Right atrium auricular region (tissue), 2 donors: ENCODE results near the gene CDCP1. TPM values are rescaled to one million over a fixed set of nuclear protein-coding genes. Genes with fewer than 3 reads are reported as not detected.

ENCODE experiments used
- DNase-seq: peaks from one replicate; pipeline ENCODE4 v3.0.0-alpha.2; 2019; ENCODE audit warnings: low spot score
- H3K27ac ChIP-seq, 2 donors: fragments of 200-600 bp; sonication (generic); 1 replicate in 1 of 2; 2 replicates in 1 of 2; pipeline ENCODE4 v1.5.1; 2016 to 2019
- H3K27me3 ChIP-seq, 2 donors: fragments of 200-600 bp; sonication (generic); one replicate each; pipeline versions ENCODE4 v1.5.1 to v1.6.0; 2017 to 2019
- H3K36me3 ChIP-seq: fragments of 200-600 bp; sonication (generic); one replicate; pipeline ENCODE4 v1.5.1; 2016
- H3K4me1 ChIP-seq, 2 donors: fragments of 200-600 bp; sonication (generic); one replicate each; pipeline versions ENCODE4 v1.5.1 to v1.6.0; 2017 to 2019
- H3K4me3 ChIP-seq, 2 donors: fragments of 200-600 bp; sonication (generic); 1 replicate in 1 of 2; 2 replicates in 1 of 2; pipeline ENCODE4 v1.5.1; 2017 to 2019; ENCODE audit warnings: mild to moderate bottlenecking in 1 of 2, moderate library complexity in 1 of 2
- H3K9me3 ChIP-seq, 2 donors: fragments of 200-600 bp; sonication (generic); one replicate each; pipeline ENCODE4 v1.5.1; 2019
- total RNA-seq, 2 donors: library from RNA; depleted of rRNA; stranded (reverse); fragments of >200 nt; gene quantifications; one replicate each; pipeline ENCODE4 v1.1.0, GENCODE V29; 2016
- TF ChIP-seq, protein P1 (sequence below), 2 donors: fragments of 200-600 bp; sonication (generic); IDR thresholded peaks; one replicate each; pipeline ENCODE4 v1.5.1; 2019; ENCODE audit warnings: antibody characterized with exemption in 2 of 2

The CDCP1 gene
- total RNA-seq, 2 donors from 2014 or later, result 0.48 to 2.8 TPM

DNA sequence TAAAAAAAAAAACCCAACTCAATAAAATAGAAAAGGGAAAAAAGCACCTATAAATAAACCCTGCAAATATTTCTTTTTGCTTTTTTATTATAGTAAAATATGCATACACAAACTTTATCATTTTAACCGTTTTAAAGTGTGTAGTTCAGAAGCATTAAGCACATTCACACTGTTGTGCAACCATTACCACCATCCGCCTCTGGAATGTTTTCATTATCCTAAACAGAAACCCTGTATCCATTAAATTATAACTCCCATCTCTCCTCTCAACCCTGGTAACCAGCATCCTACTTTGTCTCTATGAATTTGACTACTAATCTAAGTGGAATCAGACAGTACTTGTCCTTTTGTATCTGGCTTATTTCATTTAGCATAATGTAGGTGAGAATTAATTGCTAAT lies 15.0 kb downstream of the CDCP1 start:
- Histone ChIP-seq H3K9me3 (no peaks in the 10 kb centered on the region), H3K4me1 (no peaks in the 10 kb centered on the region), H3K27me3 (no peaks in the 10 kb centered on the region), H3K36me3 (no peaks in the 10 kb centered on the region), H3K27ac (no peak overlapping the region), H3K4me3 (no peak overlapping the region)
- TF ChIP-seq, protein P1, sequence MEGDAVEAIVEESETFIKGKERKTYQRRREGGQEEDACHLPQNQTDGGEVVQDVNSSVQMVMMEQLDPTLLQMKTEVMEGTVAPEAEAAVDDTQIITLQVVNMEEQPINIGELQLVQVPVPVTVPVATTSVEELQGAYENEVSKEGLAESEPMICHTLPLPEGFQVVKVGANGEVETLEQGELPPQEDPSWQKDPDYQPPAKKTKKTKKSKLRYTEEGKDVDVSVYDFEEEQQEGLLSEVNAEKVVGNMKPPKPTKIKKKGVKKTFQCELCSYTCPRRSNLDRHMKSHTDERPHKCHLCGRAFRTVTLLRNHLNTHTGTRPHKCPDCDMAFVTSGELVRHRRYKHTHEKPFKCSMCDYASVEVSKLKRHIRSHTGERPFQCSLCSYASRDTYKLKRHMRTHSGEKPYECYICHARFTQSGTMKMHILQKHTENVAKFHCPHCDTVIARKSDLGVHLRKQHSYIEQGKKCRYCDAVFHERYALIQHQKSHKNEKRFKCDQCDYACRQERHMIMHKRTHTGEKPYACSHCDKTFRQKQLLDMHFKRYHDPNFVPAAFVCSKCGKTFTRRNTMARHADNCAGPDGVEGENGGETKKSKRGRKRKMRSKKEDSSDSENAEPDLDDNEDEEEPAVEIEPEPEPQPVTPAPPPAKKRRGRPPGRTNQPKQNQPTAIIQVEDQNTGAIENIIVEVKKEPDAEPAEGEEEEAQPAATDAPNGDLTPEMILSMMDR (IDR thresholded peaks at IDR 0.05), result no peak
- DNase-seq, result no peak

DNA sequence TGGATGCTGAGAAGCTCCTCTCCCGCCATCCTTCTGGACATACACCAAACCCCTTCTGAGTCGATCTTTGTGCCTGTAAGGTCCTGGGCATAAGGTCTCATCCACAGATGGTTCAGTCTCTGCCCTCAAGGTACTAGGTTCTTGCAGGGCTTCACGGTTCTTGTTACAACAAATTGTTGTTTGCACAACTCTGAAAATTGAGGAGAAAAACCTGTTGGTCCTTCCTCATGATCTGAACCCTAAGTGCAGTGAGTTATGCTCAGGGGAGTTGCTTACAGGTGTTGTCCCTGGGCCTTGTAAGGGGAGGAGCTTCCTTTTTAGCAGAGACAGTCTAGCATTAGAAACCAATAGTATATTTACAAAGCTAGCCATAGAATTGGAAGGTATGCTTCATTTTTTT lies 15.7 kb downstream of the CDCP1 start:
- H3K27ac ChIP-seq, result no peak overlapping the region
- H3K4me3 ChIP-seq, result no peak overlapping the region
- no peaks in the 10 kb centered on the region for H3K36me3 ChIP-seq
- H3K27me3 ChIP-seq, result no peaks in the 10 kb centered on the region
- TF ChIP-seq, protein P1 (IDR thresholded peaks at IDR 0.05), result no peak
- peaks cover 0 to 3% of the 10 kb centered on the region in 2 donors for H3K4me1 ChIP-seq
- no peak for DNase-seq
- no peaks in the 10 kb centered on the region for H3K9me3 ChIP-seq

DNA sequence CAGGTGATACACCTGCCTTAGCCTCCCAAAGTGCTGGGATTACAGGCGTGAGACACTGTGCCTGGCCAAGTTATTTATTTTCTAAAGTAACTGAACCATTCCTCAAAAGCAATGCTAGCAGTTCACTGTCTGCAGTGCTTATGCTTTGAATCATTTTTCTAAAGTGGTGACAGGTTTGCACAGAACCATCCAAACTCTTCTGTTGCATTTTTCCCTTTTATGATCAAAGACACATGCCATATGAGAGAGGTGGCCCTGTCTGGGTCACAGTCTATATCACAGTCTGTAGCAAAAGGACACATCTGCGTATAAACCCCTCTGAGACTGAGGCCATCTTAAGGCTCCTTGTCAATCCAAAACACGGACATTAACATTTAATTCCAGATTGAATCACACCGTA lies 17.2 kb downstream of the CDCP1 start:
- H3K27ac ChIP-seq, result no peak overlapping the region
- H3K27me3 ChIP-seq, result no peaks in the 10 kb centered on the region
- H3K9me3 ChIP-seq, result no peaks in the 10 kb centered on the region
- H3K36me3 ChIP-seq, result no peaks in the 10 kb centered on the region
- TF ChIP-seq, protein P1 (IDR thresholded peaks at IDR 0.05), result no peak
- no peak for DNase-seq
- no peak overlapping the region for H3K4me3 ChIP-seq
- H3K4me1 ChIP-seq, result peaks cover 0 to 7% of the 10 kb centered on the region in 2 donors

DNA sequence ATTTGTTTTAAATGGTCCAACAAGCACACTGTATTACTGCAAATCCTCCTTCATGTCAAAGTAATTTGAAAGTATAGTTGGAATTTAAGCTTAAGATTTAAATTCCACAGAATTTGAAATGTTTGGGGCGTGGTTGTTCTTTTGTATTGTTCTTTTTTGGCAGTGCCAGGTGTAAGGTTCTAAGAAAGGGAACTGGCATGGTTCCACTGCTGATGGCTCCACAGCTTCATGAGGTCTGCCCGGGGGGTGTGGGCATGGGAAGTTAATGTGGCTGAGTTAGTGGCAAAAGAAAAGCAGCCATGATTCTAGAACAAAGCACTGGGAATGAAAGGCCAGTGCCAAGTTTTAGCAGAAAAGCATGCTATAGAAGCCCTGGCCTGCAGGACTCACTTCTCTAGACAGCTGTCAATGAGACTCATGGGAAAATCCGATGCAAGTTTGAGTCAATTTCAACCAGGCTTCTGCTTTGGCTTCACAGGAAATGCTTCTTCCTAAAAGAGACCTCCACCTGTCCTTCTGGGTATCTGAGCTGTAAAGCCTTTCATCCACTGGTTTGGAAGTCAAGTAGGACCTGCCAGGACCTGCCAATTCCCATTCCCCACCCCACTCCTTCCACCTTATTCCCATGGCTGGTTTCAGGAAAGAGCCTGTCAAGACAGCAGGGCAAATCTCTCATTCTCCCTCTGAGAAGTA lies 18.9 kb downstream of the CDCP1 start:
- Histone ChIP-seq H3K4me3 (no peak overlapping the region), H3K4me1 (peaks cover 0 to 7% of the 10 kb centered on the region in 2 donors), H3K36me3 (no peaks in the 10 kb centered on the region), H3K27ac (no peak overlapping the region), H3K9me3 (no peaks in the 10 kb centered on the region), H3K27me3 (no peaks in the 10 kb centered on the region)
- DNase-seq, result no peak
- TF ChIP-seq, protein P1 (IDR thresholded peaks at IDR 0.05), result no peak

DNA sequence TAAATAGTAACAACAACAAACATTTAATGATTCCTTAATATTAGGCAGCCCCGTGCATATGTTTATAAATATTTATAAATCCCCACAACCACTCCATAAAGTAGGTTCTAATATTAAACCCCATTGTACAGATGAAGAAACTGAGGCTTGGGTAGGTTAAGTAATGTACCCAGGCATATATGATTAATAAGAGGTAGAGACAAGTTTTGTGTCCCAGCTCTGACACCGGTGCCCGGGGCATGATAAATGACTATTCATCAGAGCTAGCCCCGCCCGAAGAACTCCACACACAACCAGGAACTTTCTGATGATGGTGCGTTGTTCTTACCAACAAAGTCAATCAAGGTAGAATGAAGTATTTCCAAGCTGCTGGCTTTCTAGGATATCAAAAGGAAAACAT lies 19.4 kb downstream of the CDCP1 start:
- Histone ChIP-seq H3K27me3 (no peaks in the 10 kb centered on the region), H3K4me1 (peaks cover 0 to 7% of the 10 kb centered on the region in 2 donors), H3K9me3 (no peaks in the 10 kb centered on the region), H3K36me3 (no peaks in the 10 kb centered on the region), H3K4me3 (no peak overlapping the region), H3K27ac (no peak overlapping the region)
- DNase-seq, result no peak
- TF ChIP-seq, protein P1 (IDR thresholded peaks at IDR 0.05), result no peak

DNA sequence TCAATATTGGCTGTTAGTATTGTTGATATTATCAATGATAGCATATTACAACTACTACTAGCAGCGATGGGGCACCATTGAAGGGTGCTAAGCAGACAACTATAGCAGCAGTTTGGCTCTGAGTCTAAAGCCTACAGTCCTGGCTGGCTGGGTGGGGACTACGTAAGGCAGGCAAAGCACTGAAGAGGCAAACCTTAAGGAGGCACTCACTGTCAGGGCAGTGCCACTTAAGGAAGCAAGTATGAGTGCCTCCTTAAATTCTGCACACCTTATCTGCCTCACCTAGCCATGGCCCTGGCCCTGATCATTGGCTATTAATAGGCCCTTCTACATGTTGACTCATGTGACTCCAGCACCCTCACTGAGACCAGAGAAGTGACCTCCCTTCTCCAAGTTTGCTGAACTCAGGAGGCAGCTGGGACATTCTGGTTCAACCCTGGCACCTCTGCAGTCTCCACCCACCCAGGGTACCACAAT lies 20.6 kb downstream of the CDCP1 start:
- Histone ChIP-seq H3K27ac (no peak overlapping the region), H3K36me3 (no peaks in the 10 kb centered on the region), H3K4me3 (no peak overlapping the region), H3K9me3 (no peaks in the 10 kb centered on the region), H3K27me3 (no peaks in the 10 kb centered on the region), H3K4me1 (peaks cover 0 to 7% of the 10 kb centered on the region in 2 donors)
- TF ChIP-seq, protein P1 (IDR thresholded peaks at IDR 0.05), result no peak
- DNase-seq, result no peak
